C4-2B (cell line): ENCODE data around the gene TMEM51.

Experiments
- ZFX ChIP-seq: fragments of 450-650 bp; IDR thresholded peaks from 2 replicates; pipeline ENCODE4 v1.6.1; 2017
- TF ChIP-seq, protein P1 (sequence below): fragments of 450-650 bp; conservative IDR thresholded peaks from 2 replicates; pipeline ENCODE4 v1.5.1; 2017; ENCODE audit warnings: mild to moderate bottlenecking

DNA sequence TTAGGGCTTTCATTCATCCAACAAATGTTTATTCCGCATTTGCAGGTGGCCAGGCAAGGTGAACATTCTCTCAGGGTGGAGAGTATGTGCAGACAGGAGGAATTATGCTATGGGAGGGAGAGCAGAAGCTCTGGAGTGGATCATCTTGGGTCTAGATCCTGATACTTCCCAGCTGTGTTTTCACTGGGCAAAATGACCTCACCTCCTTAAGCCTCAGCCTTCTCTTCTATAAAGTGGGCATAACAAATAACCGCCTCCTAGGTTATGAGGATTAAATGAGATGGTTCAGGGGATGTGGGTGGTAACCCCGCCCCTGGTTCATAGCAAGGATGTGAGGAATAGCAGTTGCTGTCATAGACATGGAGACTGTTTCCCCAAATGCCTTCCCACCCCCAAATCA lies 1.7 kb upstream of the TMEM51 start:
- TF ChIP-seq, protein P1, sequence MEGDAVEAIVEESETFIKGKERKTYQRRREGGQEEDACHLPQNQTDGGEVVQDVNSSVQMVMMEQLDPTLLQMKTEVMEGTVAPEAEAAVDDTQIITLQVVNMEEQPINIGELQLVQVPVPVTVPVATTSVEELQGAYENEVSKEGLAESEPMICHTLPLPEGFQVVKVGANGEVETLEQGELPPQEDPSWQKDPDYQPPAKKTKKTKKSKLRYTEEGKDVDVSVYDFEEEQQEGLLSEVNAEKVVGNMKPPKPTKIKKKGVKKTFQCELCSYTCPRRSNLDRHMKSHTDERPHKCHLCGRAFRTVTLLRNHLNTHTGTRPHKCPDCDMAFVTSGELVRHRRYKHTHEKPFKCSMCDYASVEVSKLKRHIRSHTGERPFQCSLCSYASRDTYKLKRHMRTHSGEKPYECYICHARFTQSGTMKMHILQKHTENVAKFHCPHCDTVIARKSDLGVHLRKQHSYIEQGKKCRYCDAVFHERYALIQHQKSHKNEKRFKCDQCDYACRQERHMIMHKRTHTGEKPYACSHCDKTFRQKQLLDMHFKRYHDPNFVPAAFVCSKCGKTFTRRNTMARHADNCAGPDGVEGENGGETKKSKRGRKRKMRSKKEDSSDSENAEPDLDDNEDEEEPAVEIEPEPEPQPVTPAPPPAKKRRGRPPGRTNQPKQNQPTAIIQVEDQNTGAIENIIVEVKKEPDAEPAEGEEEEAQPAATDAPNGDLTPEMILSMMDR = no peak
- no peak for TF ChIP-seq ZFX
